GM23338 (cell line): ENCODE data around the gene LRRC37B. TPM values are rescaled to one million over a fixed set of nuclear protein-coding genes. Genes with fewer than 3 reads are reported as not detected.

Source experiments
- ATAC-seq: fragments of 200-7000 bp; cut with Tn5 transposase; 3 replicates; pipeline ENCODE4 v1.9.1; 2020
- DNase-seq: peaks from one replicate; pipeline ENCODE4 v3.0.0-alpha.2; 2015; ENCODE audit warnings: low spot score
- H2AFZ ChIP-seq: fragments of 200-600 bp; sonication (generic); 2 replicates; pipeline ENCODE4 v1.8.0; 2016; ENCODE audit warnings: antibody characterized with exemption, mild to moderate bottlenecking, moderate library complexity
- H3F3A ChIP-seq: fragments of 200-600 bp; sonication (generic); replicated peaks from 2 replicates; pipeline ENCODE4 v1.8.0; 2017; ENCODE audit warnings: antibody characterized with exemption, mixed run types, low read depth
- H3K27ac ChIP-seq: fragments of 200-600 bp; sonication (generic); 2 replicates; pipeline ENCODE4 v1.6.1; 2016; ENCODE audit warnings: low read depth
- H3K27me3 ChIP-seq: fragments of 200-600 bp; sonication (generic); 2 replicates; pipeline ENCODE4 v1.8.0; 2016; ENCODE audit warnings: mild to moderate bottlenecking, mixed run types, moderate library complexity; ENCODE audit not compliant: insufficient read depth
- H3K36me3 ChIP-seq: fragments of 200-600 bp; sonication (generic); 2 replicates; pipeline ENCODE4 v1.8.0; 2016; ENCODE audit warnings: mild to moderate bottlenecking; ENCODE audit not compliant: insufficient read depth
- H3K4me1 ChIP-seq: fragments of 200-600 bp; sonication (generic); 2 replicates; pipeline ENCODE4 v1.8.0; 2016; ENCODE audit warnings: mild to moderate bottlenecking, moderate library complexity; ENCODE audit not compliant: insufficient read depth
- H3K4me2 ChIP-seq: fragments of 200-600 bp; sonication (generic); 2 replicates; pipeline ENCODE4 v1.7.1; 2017; ENCODE audit warnings: mixed run types
- H3K4me3 ChIP-seq: fragments of 200-600 bp; sonication (generic); 2 replicates; pipeline ENCODE4 v1.6.1; 2016; ENCODE audit warnings: mixed run types
- H3K79me2 ChIP-seq: fragments of 200-600 bp; sonication (generic); replicated peaks from 2 replicates; pipeline ENCODE4 v1.8.0; 2017; ENCODE audit warnings: mild to moderate bottlenecking; ENCODE audit not compliant: insufficient read depth
- H3K9me2 ChIP-seq: fragments of 200-600 bp; sonication (generic); 2 replicates; pipeline ENCODE4 v1.8.0; 2017; ENCODE audit not compliant: insufficient read depth
- H4K20me1 ChIP-seq: fragments of 200-600 bp; sonication (generic); replicated peaks from 2 replicates; pipeline ENCODE4 v1.8.0; 2017; ENCODE audit warnings: mild to moderate bottlenecking; ENCODE audit not compliant: insufficient read depth
- H3K27ac Mint-ChIP-seq: 2 replicates; pipeline ENCODE4 v1.8.0; 2020; ENCODE audit warnings: inconsistent platforms, mild to moderate bottlenecking, moderate library complexity, mixed read lengths
- H3K27me3 Mint-ChIP-seq: 3 replicates; pipeline ENCODE4 v1.8.0; 2022; ENCODE audit warnings: low read depth, mild to moderate bottlenecking, moderate library complexity, mixed read lengths, inconsistent platforms; ENCODE audit not compliant: insufficient read depth, poor library complexity
- H3K36me3 Mint-ChIP-seq: 3 replicates; pipeline ENCODE4 v1.8.0; 2021; ENCODE audit warnings: low read depth, mild to moderate bottlenecking, inconsistent platforms, moderate library complexity, mixed read lengths
- H3K4me1 Mint-ChIP-seq: 3 replicates; pipeline ENCODE4 v1.8.0; 2020; ENCODE audit warnings: mild to moderate bottlenecking, inconsistent platforms, mixed read lengths
- H3K4me3 Mint-ChIP-seq: 3 replicates; pipeline ENCODE4 v1.8.0; 2021; ENCODE audit warnings: moderate library complexity, mild to moderate bottlenecking, inconsistent platforms, mixed read lengths
- H3K9me3 Mint-ChIP-seq: 3 replicates; pipeline ENCODE4 v1.8.0; 2020; ENCODE audit warnings: moderate library complexity, mild to moderate bottlenecking, inconsistent platforms, mixed read lengths
- CREB1 ChIP-seq: fragments of 250-450 bp; sonication (Bioruptor Pico); IDR thresholded peaks from 2 replicates; pipeline ENCODE4 v1.5.0; 2020; ENCODE audit warnings: low read depth, mild to moderate bottlenecking, moderate library complexity
- EZH2 ChIP-seq: fragments of 200-600 bp; sonication (generic); IDR thresholded peaks from one replicate; pipeline ENCODE4 v1.8.0; 2017; ENCODE audit warnings: antibody characterized with exemption, mild to moderate bottlenecking, low read depth; ENCODE audit not compliant: unreplicated experiment
- EZH2phosphoT487 ChIP-seq: fragments of 200-600 bp; sonication (generic); IDR thresholded peaks from one replicate; pipeline ENCODE4 v1.8.1; 2018; ENCODE audit warnings: antibody characterized with exemption; ENCODE audit not compliant: unreplicated experiment
- NANOG ChIP-seq: IDR thresholded peaks from 2 replicates; pipeline ENCODE4 v1.6.1; 2016; ENCODE audit warnings: antibody characterized with exemption, borderline replicate concordance
- POLR2AphosphoS5 ChIP-seq: IDR thresholded peaks from 2 replicates; pipeline ENCODE4 v1.6.1; 2016; ENCODE audit warnings: antibody characterized with exemption, low read depth
- STAT1 ChIP-seq: IDR thresholded peaks from one replicate; pipeline ENCODE4 v1.6.1; 2016; ENCODE audit warnings: antibody characterized with exemption; ENCODE audit not compliant: unreplicated experiment
- ZNF114 ChIP-seq: fragments of 250-450 bp; sonication (Bioruptor Pico); IDR thresholded peaks from 2 replicates; pipeline ENCODE4 v1.5.0; 2020; ENCODE audit warnings: mild to moderate bottlenecking, moderate library complexity
- ZNF331 ChIP-seq: fragments of 250-450 bp; sonication (Bioruptor Pico); IDR thresholded peaks from 2 replicates; pipeline ENCODE4 v1.5.0; 2020; ENCODE audit warnings: low read depth, mild to moderate bottlenecking, moderate library complexity
- polyA plus RNA-seq: library from polyadenylated mRNA; unstranded; fragments of >200 nt; fragmentation: Nextera tagmentation; extraction: Ambion mirVana; gene quantifications from 2 replicates; pipeline ENCODE4 v1.2.1, GENCODE V29; 2016
- total RNA-seq: library from RNA; depleted of rRNA; stranded (reverse); fragments of >200 nt; shearing (Covaris generic); gene quantifications from 2 replicates; pipeline ENCODE4 v1.2.3, GENCODE V29; 2014
- TF ChIP-seq, protein P1 (sequence below): IDR thresholded peaks from 2 replicates; pipeline ENCODE4 v1.6.1; 2016; ENCODE audit warnings: antibody characterized with exemption
- TF ChIP-seq, protein P2 (sequence below), 2 experiments: fragments of 200-600 bp in 1 of 2; sonication (generic) in 1 of 2; conservative IDR thresholded peaks; 2 replicates each; pipeline versions ENCODE4 v1.5.1 to v1.6.1; 2016 to 2017; ENCODE audit warnings: antibody characterized with exemption in 2 of 2, low read depth in 2 of 2, mild to moderate bottlenecking in 2 of 2, moderate library complexity in 1 of 2
- TF ChIP-seq, protein P3 (sequence below): IDR thresholded peaks from one replicate; pipeline ENCODE4 v1.6.1; 2018; ENCODE audit warnings: antibody characterized with exemption; ENCODE audit not compliant: unreplicated experiment

LRRC37B gene
- total and polyA plus RNA-seq, 2 experiments from 2014 or later, result 21.4 to 24.3 TPM

DNA sequence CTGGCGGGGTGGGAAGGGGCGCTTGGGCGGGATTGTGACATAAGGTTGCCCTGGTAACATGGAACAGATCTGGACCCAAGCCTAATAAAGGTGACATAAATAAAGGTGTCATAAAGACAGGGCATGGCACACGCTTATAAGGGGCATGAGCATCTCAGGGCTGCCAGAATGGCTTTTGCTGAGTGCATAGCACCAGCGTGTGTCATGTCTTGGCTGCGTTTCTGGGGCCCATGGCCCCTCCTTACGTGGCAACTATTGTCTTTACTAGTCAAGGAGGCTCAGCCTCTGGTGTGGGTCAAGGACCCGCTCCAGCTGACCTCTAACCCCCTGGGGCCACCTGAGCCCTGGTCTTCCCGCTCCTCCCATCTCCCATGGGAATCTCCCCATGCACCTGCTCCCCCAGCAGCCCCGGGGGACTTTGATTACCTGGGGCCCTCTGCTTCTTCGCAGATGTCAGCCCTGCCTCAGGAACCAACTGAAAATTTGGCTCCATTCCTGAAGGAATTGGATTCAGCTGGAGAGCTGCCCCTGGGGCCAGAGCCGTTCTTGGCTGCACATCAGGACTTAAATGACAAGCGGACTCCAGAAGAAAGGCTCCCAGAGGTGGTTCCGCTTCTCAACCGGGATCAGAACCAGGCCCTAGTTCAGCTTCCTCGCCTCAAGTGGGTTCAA is 13.9 kb downstream of the LRRC37B start:
- no peak overlapping the region for H3K4me3 Mint-ChIP-seq
- no peaks in the 10 kb centered on the region for H3K27me3 ChIP-seq
- H3K27ac ChIP-seq, result no peak overlapping the region
- peaks cover 22% of the 10 kb centered on the region for H3K36me3 Mint-ChIP-seq
- TF ChIP-seq, protein P1, sequence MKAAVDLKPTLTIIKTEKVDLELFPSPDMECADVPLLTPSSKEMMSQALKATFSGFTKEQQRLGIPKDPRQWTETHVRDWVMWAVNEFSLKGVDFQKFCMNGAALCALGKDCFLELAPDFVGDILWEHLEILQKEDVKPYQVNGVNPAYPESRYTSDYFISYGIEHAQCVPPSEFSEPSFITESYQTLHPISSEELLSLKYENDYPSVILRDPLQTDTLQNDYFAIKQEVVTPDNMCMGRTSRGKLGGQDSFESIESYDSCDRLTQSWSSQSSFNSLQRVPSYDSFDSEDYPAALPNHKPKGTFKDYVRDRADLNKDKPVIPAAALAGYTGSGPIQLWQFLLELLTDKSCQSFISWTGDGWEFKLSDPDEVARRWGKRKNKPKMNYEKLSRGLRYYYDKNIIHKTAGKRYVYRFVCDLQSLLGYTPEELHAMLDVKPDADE, result no peak
- no peak for TF ChIP-seq CREB1 (CRISPR knock-in tag)
- no peak for TF ChIP-seq EZH2
- no peak overlapping the region for H3K4me2 ChIP-seq
- peaks cover 14% of the 10 kb centered on the region; the same call in 1 of the 2 replicates for H4K20me1 ChIP-seq
- H2AFZ ChIP-seq, result no peak overlapping the region
- H3K27ac Mint-ChIP-seq, result no peak overlapping the region
- H3K36me3 ChIP-seq, result no peaks in the 10 kb centered on the region
- ATAC-seq, result no peak
- H3K9me3 Mint-ChIP-seq, result no peaks in the 10 kb centered on the region
- H3F3A ChIP-seq, result no peaks in the 10 kb centered on the region
- no peaks in the 10 kb centered on the region; the same call in 1 of the 3 replicates for H3K4me1 Mint-ChIP-seq
- H3K4me3 ChIP-seq, result no peak overlapping the region
- H3K79me2 ChIP-seq, result peaks cover 27% of the 10 kb centered on the region
- H3K9me2 ChIP-seq, result no peaks in the 10 kb centered on the region
- no peaks in the 10 kb centered on the region for H3K27me3 Mint-ChIP-seq
- peaks cover 4% of the 10 kb centered on the region; the same call in 1 of the 2 replicates for H3K4me1 ChIP-seq
- no peak for DNase-seq

- DNase-seq, result no peak
- peaks cover 22% of the 10 kb centered on the region for H3K36me3 Mint-ChIP-seq
- no peak overlapping the region for H3K4me3 ChIP-seq
- H3K27ac Mint-ChIP-seq, result no peak overlapping the region
- H3K9me3 Mint-ChIP-seq, result no peaks in the 10 kb centered on the region
- no peak overlapping the region for H2AFZ ChIP-seq
- H3K27ac ChIP-seq, result no peak overlapping the region
- H3K4me3 Mint-ChIP-seq, result no peak overlapping the region
- ATAC-seq, result no peak
- H3K9me2 ChIP-seq, result no peaks in the 10 kb centered on the region
- H3K36me3 ChIP-seq, result no peaks in the 10 kb centered on the region
- no peaks in the 10 kb centered on the region; the same call in 2 of the 3 replicates for H3K4me1 Mint-ChIP-seq
- peaks cover 26% of the 10 kb centered on the region for H3K79me2 ChIP-seq
- 0 out of 2 replicates have a peak, but pooled peaks cover 13% of the 10 kb centered on the region for H4K20me1 ChIP-seq
- H3K27me3 Mint-ChIP-seq, result no peaks in the 10 kb centered on the region
- H3K4me1 ChIP-seq, result peaks cover 4% of the 10 kb centered on the region; the same call in 1 of the 2 replicates
- H3K4me2 ChIP-seq, result no peak overlapping the region
- H3K27me3 ChIP-seq, result no peaks in the 10 kb centered on the region
- H3F3A ChIP-seq, result no peaks in the 10 kb centered on the region
- TF ChIP-seq CREB1 (CRISPR knock-in tag) (no peak), ZNF331 (CRISPR knock-in tag) (no peak), POLR2AphosphoS5 (no peak), EZH2phosphoT487 (no peak), ZNF114 (CRISPR knock-in tag) (no peak), NANOG (no peak), STAT1 (no peak)
- TF ChIP-seq, protein P2, sequence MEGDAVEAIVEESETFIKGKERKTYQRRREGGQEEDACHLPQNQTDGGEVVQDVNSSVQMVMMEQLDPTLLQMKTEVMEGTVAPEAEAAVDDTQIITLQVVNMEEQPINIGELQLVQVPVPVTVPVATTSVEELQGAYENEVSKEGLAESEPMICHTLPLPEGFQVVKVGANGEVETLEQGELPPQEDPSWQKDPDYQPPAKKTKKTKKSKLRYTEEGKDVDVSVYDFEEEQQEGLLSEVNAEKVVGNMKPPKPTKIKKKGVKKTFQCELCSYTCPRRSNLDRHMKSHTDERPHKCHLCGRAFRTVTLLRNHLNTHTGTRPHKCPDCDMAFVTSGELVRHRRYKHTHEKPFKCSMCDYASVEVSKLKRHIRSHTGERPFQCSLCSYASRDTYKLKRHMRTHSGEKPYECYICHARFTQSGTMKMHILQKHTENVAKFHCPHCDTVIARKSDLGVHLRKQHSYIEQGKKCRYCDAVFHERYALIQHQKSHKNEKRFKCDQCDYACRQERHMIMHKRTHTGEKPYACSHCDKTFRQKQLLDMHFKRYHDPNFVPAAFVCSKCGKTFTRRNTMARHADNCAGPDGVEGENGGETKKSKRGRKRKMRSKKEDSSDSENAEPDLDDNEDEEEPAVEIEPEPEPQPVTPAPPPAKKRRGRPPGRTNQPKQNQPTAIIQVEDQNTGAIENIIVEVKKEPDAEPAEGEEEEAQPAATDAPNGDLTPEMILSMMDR (conservative IDR thresholded peaks at IDR 0.05; ENCODE audit: low read depth in 2 of 2), result no peak
- TF ChIP-seq, protein P1, result no peak
- TF ChIP-seq, protein P3, sequence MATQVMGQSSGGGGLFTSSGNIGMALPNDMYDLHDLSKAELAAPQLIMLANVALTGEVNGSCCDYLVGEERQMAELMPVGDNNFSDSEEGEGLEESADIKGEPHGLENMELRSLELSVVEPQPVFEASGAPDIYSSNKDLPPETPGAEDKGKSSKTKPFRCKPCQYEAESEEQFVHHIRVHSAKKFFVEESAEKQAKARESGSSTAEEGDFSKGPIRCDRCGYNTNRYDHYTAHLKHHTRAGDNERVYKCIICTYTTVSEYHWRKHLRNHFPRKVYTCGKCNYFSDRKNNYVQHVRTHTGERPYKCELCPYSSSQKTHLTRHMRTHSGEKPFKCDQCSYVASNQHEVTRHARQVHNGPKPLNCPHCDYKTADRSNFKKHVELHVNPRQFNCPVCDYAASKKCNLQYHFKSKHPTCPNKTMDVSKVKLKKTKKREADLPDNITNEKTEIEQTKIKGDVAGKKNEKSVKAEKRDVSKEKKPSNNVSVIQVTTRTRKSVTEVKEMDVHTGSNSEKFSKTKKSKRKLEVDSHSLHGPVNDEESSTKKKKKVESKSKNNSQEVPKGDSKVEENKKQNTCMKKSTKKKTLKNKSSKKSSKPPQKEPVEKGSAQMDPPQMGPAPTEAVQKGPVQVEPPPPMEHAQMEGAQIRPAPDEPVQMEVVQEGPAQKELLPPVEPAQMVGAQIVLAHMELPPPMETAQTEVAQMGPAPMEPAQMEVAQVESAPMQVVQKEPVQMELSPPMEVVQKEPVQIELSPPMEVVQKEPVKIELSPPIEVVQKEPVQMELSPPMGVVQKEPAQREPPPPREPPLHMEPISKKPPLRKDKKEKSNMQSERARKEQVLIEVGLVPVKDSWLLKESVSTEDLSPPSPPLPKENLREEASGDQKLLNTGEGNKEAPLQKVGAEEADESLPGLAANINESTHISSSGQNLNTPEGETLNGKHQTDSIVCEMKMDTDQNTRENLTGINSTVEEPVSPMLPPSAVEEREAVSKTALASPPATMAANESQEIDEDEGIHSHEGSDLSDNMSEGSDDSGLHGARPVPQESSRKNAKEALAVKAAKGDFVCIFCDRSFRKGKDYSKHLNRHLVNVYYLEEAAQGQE, result no peak
Observed at GRCh38 chr17:32021615-32021955, 14.4 kb downstream of the LRRC37B start.
